Breast epithelium (tissue), 4 donors: ENCODE results near the gene SEC24B. TPM values are rescaled to one million over a fixed set of nuclear protein-coding genes. Genes with fewer than 3 reads are reported as not detected.
A peak's percentile ranks its signal among the peaks of the same experiment; 100 is the strongest.

Experiments used
- DNase-seq, 2 donors: peaks; one replicate each; pipeline ENCODE4 v3.0.0-alpha.2; 2019; ENCODE audit warnings: low spot score in 2 of 2
- H3K27ac ChIP-seq, 2 donors: fragments of 200-600 bp; sonication (generic) in 1 of 2; one replicate each; pipeline ENCODE4 v1.5.1; 2016 to 2019; ENCODE audit warnings: mild to moderate bottlenecking in 1 of 2
- H3K27me3 ChIP-seq, 2 donors: fragments of 200-600 bp; sonication (generic) in 1 of 2; one replicate each; pipeline versions ENCODE4 v1.5.1 to v1.6.0; 2017 to 2019; ENCODE audit warnings: control low read depth in 1 of 2, mild to moderate bottlenecking in 1 of 2
- H3K36me3 ChIP-seq: fragments of 200-600 bp; one replicate; pipeline ENCODE4 v1.5.1; 2019
- H3K4me1 ChIP-seq, 2 donors: fragments of 200-600 bp; sonication (generic); one replicate each; pipeline ENCODE4 v1.5.1; 2016 to 2019; ENCODE audit warnings: control low read depth in 1 of 2
- H3K4me3 ChIP-seq, 3 donors: fragments of 200-600 bp; sonication (generic); 1 replicate in 2 of 3; 2 replicates in 1 of 3; pipeline ENCODE4 v1.5.1; 2016 to 2019; ENCODE audit warnings: mild to moderate bottlenecking in 3 of 3, moderate library complexity in 2 of 3
- H3K9me3 ChIP-seq, 2 donors: fragments of 200-600 bp; sonication (generic) in 1 of 2; one replicate each; pipeline ENCODE4 v1.5.1; 2016 to 2019; ENCODE audit warnings: control low read depth in 1 of 2
- POLR2A ChIP-seq: fragments of 450-650 bp; IDR thresholded peaks from one replicate; pipeline ENCODE4 v1.6.1; 2016; ENCODE audit warnings: antibody characterized with exemption, mild to moderate bottlenecking, moderate library complexity
- POLR2AphosphoS5 ChIP-seq, 3 donors: sonication (generic); formaldehyde crosslinking; IDR thresholded peaks; one replicate each; pipeline ENCODE4 v1.6.1; 2017; ENCODE audit warnings: antibody characterized with exemption in 3 of 3
- intact Hi-C: fragments of 100-400 bp; cut with DNase I; formaldehyde crosslinking; loops from one replicate; pipeline ENCODE4 v1.15.1; 2023; ENCODE audit warnings: low total_unique reads
- total RNA-seq, 3 donors: library from RNA; depleted of rRNA; stranded (reverse); fragments of >200 nt; gene quantifications; one replicate each; pipeline ENCODE4 v1.1.0, GENCODE V29; 2016
- TF ChIP-seq, protein P1 (sequence below), 3 donors: fragments of 450-650 bp; IDR thresholded peaks; one replicate each; pipeline ENCODE4 v1.5.1; 2016 to 2017; ENCODE audit warnings: antibody characterized with exemption in 3 of 3, mild to moderate bottlenecking in 3 of 3, moderate library complexity in 3 of 3

Gene SEC24B
- total RNA-seq, 3 donors from 2014 or later = 39.2 to 51.2 (median 42.3) TPM

- Histone ChIP-seq H3K9me3 (no peaks in the 10 kb centered on the region), H3K27ac (peak within 1 kb of the TSS; percentile 82 to 86), H3K4me3 (peak within 1 kb of the TSS; percentile 75 to 89 (median 76)), H3K4me1 (no peaks in the 10 kb centered on the region), H3K36me3 (no peaks in the 10 kb centered on the region), H3K27me3 (no peaks in the 10 kb centered on the region)
- DNase-seq = peak; percentile 60 to 80
- TF ChIP-seq POLR2A (no peak), POLR2AphosphoS5 (IDR thresholded peaks at IDR 0.05) (peak in 1 of 3 donors; percentile 11)
- TF ChIP-seq, protein P1, sequence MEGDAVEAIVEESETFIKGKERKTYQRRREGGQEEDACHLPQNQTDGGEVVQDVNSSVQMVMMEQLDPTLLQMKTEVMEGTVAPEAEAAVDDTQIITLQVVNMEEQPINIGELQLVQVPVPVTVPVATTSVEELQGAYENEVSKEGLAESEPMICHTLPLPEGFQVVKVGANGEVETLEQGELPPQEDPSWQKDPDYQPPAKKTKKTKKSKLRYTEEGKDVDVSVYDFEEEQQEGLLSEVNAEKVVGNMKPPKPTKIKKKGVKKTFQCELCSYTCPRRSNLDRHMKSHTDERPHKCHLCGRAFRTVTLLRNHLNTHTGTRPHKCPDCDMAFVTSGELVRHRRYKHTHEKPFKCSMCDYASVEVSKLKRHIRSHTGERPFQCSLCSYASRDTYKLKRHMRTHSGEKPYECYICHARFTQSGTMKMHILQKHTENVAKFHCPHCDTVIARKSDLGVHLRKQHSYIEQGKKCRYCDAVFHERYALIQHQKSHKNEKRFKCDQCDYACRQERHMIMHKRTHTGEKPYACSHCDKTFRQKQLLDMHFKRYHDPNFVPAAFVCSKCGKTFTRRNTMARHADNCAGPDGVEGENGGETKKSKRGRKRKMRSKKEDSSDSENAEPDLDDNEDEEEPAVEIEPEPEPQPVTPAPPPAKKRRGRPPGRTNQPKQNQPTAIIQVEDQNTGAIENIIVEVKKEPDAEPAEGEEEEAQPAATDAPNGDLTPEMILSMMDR (IDR thresholded peaks at IDR 0.05) = no peak
- intact Hi-C loops = no loop called here
Observed at GRCh38 chr4:109559983-109560686, 126.5 kb downstream of the SEC24B start, which contains the start of gene MCUB. MCUB (plus strand) TSS chr4:109560246; CDS start chr4:109560338, 92 bp downstream.

DNA sequence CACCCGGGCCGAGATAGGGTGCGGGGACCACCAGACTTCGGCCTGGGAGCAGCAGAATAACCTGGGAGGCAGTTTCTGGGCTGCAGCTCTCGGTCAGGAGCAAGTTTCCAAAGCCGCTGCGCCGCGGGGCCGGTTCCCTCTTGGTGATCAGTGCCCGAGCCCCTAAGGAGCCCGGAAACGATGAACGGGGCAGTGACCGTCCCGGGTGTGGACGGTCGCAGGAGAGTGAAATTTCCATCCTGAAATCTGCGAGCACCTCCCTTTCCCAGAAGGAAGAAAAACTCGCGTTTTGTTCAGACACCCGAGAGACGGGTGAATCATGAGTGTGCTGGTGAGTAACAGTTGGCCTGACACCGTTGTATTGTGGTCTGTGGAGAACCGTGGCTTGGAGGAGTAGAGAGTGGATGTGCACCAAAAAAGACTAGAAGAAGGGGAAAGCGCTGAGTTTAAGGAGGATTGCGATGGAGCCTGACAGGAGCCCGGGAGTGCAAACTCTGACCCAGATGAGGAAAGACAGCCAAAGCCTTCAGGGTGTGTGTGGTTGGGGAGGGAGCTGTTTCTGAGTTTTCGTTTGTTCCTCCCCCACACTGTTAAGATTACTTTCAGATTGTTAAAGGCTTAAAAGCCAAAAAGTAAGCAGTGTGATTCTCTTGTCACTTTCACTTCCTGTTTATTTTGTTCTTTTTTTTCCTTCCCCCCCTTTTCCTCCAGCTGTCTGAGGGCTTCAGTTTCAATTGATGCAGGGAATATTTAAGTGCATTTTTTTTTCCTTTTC lies 127.3 kb downstream of the SEC24B start:
- no peaks in the 10 kb centered on the region for H3K36me3 ChIP-seq
- intact Hi-C loops = no loop called here
- no peaks in the 10 kb centered on the region for H3K27me3 ChIP-seq
- H3K9me3 ChIP-seq = no peaks in the 10 kb centered on the region
- TF ChIP-seq, protein P1 (IDR thresholded peaks at IDR 0.05) = no peak
- TF ChIP-seq POLR2AphosphoS5 (IDR thresholded peaks at IDR 0.05) = no peak
- TF ChIP-seq POLR2A = no peak
- no peaks in the 10 kb centered on the region for H3K4me1 ChIP-seq
- peak overlapping the region; percentile 75 to 89 (median 76) for H3K4me3 ChIP-seq
- peak overlapping the region; percentile 82 to 86 for H3K27ac ChIP-seq
- peak in 1 of 2 donors; percentile 20 for DNase-seq

- TF ChIP-seq, protein P1 (IDR thresholded peaks at IDR 0.05) = no peak
- no peak overlapping the region for H3K27ac ChIP-seq
- no peaks in the 10 kb centered on the region for H3K27me3 ChIP-seq
- intact Hi-C loops = no loop called here
- H3K4me3 ChIP-seq = no peak overlapping the region
- no peak for DNase-seq
- H3K4me1 ChIP-seq = no peaks in the 10 kb centered on the region
- no peaks in the 10 kb centered on the region for H3K9me3 ChIP-seq
- no peaks in the 10 kb centered on the region for H3K36me3 ChIP-seq
Observed at GRCh38 chr4:109562457-109563239, 129.0 kb downstream of the SEC24B start.

DNA sequence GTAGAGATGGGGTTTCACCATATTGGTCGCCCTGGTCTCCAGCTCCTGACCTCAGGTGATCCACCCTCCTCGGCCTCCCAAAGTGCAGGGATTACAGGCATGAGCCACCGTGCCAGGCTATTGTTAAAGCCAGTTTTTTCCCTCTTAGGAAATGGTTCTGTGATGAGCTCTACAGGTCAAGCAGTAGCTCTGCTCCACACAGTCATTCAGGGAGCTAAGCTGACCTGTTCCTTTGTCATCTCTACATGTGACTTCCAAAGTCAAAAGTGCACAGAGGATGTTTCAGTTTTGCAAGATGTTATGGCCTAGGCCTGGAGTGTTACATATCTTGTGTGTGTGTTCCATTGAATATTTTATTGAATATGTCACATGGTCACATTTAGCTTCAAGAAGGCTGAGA lies 137.9 kb downstream of the SEC24B start:
- no peak for DNase-seq
- Histone ChIP-seq H3K27ac (no peak overlapping the region), H3K27me3 (no peaks in the 10 kb centered on the region), H3K9me3 (no peaks in the 10 kb centered on the region), H3K4me1 (no peaks in the 10 kb centered on the region), H3K4me3 (no peak overlapping the region), H3K36me3 (no peaks in the 10 kb centered on the region)
- intact Hi-C loops = no loop called here
- no peak for TF ChIP-seq POLR2A
- TF ChIP-seq, protein P1 (IDR thresholded peaks at IDR 0.05) = no peak
- no peak for TF ChIP-seq POLR2AphosphoS5 (IDR thresholded peaks at IDR 0.05)
